NCI-H1048 (cell line): Measurements from ENCODE around the gene RAD17.
"Not testable (repeated sequence)": the region's sequence is repeated elsewhere in the genome, so short reads cannot be mapped to it uniquely, and the experiment has no call there.

Experiments
- DNase-seq: peaks from one replicate; lab custom pipeline; 2025; lab: John Stamatoyannopoulos, UW

The RAD17 gene

GRCh38 chr5:69369340-69370121 is at the start of gene RAD17, which contains the start of the genes AK6 and TAF9:
TSS of gene RAD17 (plus strand) at chr5:69369818. CDS start at chr5:69372209, 2,391 bp downstream.
TSS of gene AK6 (minus strand) at chr5:69369520. CDS start at chr5:69369490, 30 bp downstream.
TSS of gene TAF9 (minus strand) at chr5:69369520. CDS start at chr5:69365737, 3,783 bp downstream.
- DNase-seq = peak; percentile 72

- DNase-seq = no peak
These were observed 43.3 kb upstream of the RAD17 start for GRCh38 chr5:69326365-69326764.

- no peak for DNase-seq
These were observed 39.6 kb upstream of the RAD17 start for GRCh38 chr5:69329905-69330489.

- no peak for DNase-seq
These were observed 37.8 kb upstream of the RAD17 start for GRCh38 chr5:69331528-69332445.

GRCh38 chr5:69333668-69334315 is 35.8 kb upstream of the RAD17 start:
- DNase-seq = not testable (repeated sequence)

- peak; percentile 31 for DNase-seq
These were observed 34.8 kb upstream of the RAD17 start for GRCh38 chr5:69334793-69335268.

GRCh38 chr5:69335341-69335935 is 34.2 kb upstream of the RAD17 start:
- no peak for DNase-seq

- no peak for DNase-seq
These were observed 28.0 kb upstream of the RAD17 start for GRCh38 chr5:69341520-69342161.

- DNase-seq = no peak
These were observed 26.5 kb upstream of the RAD17 start for GRCh38 chr5:69343083-69343482.

- DNase-seq = no peak
These were observed 19.0 kb upstream of the RAD17 start for GRCh38 chr5:69350664-69351063.

GRCh38 chr5:69359699-69360098 is 9.9 kb upstream of the RAD17 start:
- no peak for DNase-seq

- DNase-seq = no peak
These were observed 9.2 kb upstream of the RAD17 start for GRCh38 chr5:69360442-69360841.

GRCh38 chr5:69364414-69364813 is 5.2 kb upstream of the RAD17 start:
- no peak for DNase-seq

- no peak for DNase-seq
These were observed 4.8 kb upstream of the RAD17 start for GRCh38 chr5:69364850-69365249.

- no peak for DNase-seq
These were observed 1.8 kb upstream of the RAD17 start for GRCh38 chr5:69367697-69368279.

- DNase-seq = no peak
These were observed 919 bp upstream of the RAD17 start for GRCh38 chr5:69368458-69369339.

GRCh38 chr5:69370335-69370734 is 717 bp downstream of the RAD17 start:
- not testable (repeated sequence) for DNase-seq

GRCh38 chr5:69372394-69372793 is 2.8 kb downstream of the RAD17 start:
- no peak for DNase-seq

- DNase-seq = no peak
These were observed 5.4 kb downstream of the RAD17 start for GRCh38 chr5:69374911-69375446.
